Neuron (in vitro differentiated cells): ENCODE data around the gene RHBDL1.

Source experiments
- H2AFZ ChIP-seq: one replicate; pipeline ENCODE4 v1.6.1; 2013; ENCODE audit warnings: low read depth, mild to moderate bottlenecking, inconsistent platforms, low read length, moderate library complexity
- H3K27me3 ChIP-seq: one replicate; pipeline ENCODE4 v1.6.1; 2013; ENCODE audit warnings: low read length; ENCODE audit not compliant: insufficient read depth
- H3K36me3 ChIP-seq: one replicate; pipeline ENCODE4 v1.6.1; 2013; ENCODE audit warnings: low read length; ENCODE audit not compliant: insufficient read depth
- H3K4me1 ChIP-seq: one replicate; pipeline ENCODE4 v1.6.1; 2013; ENCODE audit warnings: low read length; ENCODE audit not compliant: insufficient read depth
- H3K4me3 ChIP-seq: 2 replicates; pipeline ENCODE4 v1.5.1; 2013; ENCODE audit warnings: mild to moderate bottlenecking, low read length, moderate library complexity
- H3K9me3 ChIP-seq: one replicate; pipeline ENCODE4 v1.6.1; 2013; ENCODE audit warnings: low read length

Gene RHBDL1

DNA sequence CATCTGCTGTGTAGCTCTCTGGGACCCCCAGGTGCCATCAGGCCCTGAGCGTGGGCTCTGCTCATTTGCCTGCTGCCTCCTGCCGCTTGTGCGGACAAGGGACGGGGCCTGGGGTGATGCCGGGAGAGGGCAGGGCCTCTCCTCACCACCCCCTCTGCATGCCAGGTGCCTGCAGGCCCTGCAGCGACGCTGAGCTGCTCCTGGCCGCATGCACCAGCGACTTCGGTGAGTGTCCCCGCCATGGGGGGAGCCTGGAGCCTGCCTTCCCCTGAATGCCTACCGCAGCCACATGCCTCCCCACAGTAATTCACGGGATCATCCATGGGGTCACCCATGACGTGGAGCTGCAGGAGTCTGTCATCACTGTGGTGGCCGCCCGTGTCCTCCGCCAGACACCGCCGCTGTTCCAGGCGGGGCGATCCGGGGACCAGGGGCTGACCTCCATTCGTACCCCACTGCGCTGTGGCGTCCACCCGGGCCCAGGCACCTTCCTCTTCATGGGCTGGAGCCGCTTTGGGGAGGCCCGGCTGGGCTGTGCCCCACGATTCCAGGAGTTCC, 41.4 kb downstream of the RHBDL1 start:
- no peak overlapping the region for H2AFZ ChIP-seq
- H3K27me3 ChIP-seq = no peaks in the 10 kb centered on the region
- H3K4me3 ChIP-seq = peak overlapping the region; percentile 76
- H3K36me3 ChIP-seq = peaks cover 13% of the 10 kb centered on the region
- H3K9me3 ChIP-seq = no peaks in the 10 kb centered on the region
- H3K4me1 ChIP-seq = peaks cover 54% of the 10 kb centered on the region

DNA sequence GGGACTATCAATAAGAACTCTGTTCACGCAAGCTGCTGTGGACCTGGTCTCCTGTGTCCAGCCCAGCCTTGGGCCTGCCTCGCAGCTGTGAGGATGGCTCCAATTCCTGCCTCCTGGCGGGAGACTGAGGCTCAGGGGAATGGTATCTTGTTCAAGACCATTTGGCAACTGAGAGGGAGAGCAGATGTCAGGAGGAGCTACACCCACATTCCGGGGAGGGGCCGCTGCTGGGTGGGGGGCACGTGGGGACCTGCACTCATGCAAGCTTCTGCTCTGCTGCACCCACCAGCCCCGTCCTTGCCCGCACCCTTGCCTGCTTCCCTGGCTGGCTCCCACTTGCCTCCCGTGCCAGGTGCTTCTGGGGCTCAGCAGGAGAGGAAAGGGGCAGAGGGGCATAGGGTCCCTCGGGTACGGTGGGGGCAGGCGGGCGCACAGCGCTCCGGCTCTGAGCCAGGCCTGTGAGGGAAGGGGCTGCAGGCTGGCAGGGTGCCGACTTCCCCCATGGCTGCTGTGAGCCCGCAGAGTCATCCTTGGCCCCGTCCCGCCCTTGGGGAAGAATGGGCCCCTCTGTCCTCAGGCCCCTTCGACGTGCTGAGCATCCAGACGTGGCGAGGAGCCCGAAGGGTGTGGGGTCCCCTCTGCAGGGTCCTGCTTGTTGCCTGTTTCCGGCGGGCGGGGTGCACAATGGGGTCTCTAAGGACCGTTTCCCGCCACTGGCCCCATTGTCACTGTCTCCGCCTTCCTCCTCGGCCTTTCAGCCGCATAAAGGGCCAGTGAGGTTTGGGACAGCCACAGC, 42.2 kb downstream of the RHBDL1 start:
- Histone ChIP-seq H3K9me3 (no peaks in the 10 kb centered on the region), H3K4me3 (no peak overlapping the region), H3K4me1 (peaks cover 58% of the 10 kb centered on the region), H3K27me3 (no peaks in the 10 kb centered on the region), H2AFZ (no peak overlapping the region), H3K36me3 (peaks cover 13% of the 10 kb centered on the region)

DNA sequence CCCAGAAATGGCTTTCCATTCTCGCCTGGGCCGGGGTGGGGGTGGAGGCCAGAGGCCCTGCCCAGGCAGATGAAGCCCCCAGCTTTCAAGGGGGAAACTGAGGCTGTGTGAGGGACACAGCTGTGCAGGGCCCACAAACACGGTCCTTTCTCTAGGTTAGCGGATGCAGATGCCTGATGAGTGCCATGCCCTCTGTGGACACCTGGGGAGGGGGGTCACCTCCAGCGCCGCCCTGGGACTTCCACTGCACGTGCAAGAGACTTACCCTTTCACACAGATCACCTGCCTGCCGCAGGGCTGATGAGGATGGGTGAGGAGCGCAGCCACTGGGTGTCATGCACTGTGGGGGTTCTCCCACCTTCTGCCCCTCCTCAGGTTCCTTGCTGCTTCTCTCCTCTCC, 42.9 kb downstream of the RHBDL1 start:
- Histone ChIP-seq H3K36me3 (peaks cover 13% of the 10 kb centered on the region), H3K27me3 (no peaks in the 10 kb centered on the region), H3K4me1 (peaks cover 58% of the 10 kb centered on the region), H3K9me3 (no peaks in the 10 kb centered on the region), H3K4me3 (no peak overlapping the region), H2AFZ (no peak overlapping the region)

DNA sequence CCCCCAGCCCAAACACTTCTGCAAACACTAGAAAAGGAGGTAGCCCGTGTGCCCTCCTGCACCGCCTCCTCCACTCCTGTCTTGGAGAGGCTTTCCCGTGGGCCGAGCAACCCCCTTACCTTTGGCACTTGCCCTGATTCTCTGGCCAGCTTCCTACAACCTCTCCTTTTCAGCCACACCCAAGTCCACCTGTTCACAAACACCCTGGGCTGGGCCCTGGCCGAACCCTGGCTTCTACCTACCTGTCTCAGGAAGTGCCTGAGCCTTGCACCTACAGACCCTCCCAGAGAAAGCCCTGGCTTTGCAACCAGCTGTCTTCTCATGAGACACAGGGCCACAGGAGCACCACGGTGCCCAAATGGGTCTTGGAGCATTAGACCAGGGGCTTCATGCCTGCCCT, 43.5 kb downstream of the RHBDL1 start:
- Histone ChIP-seq H3K27me3 (no peaks in the 10 kb centered on the region), H3K4me3 (no peak overlapping the region), H3K9me3 (no peaks in the 10 kb centered on the region), H2AFZ (no peak overlapping the region), H3K4me1 (peaks cover 58% of the 10 kb centered on the region), H3K36me3 (peaks cover 13% of the 10 kb centered on the region)

DNA sequence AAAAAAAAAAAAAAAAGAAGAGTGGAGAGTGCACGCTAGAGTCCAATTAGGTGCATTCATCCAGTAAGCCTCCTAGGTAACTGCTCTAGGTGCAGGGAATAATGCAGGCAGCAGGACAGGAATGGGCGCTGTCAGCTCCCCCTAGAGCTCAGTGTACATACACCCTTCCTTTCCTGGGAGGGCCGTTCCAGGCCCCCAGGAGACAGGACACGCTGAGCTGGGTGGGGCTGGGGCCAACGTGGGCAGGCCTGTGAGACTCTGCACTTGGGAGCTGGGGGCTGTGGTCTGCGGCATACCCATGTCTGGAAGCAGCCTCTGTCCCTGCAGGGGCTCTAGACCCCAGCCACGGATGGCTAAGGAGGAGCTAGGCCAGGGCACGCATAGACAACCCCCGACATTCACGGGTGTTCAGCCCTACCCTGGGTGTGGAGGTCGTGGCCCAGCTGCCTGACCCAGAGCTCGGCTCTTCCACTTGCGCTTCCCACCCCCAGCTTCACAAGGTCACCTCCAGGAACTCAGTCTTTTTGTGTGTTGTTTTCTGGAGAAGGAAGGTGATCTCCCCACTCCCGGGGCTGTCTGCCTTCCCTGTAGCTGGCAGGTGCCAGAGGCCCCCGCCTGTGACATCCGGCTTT, 44.5 kb downstream of the RHBDL1 start:
- H3K27me3 ChIP-seq = no peaks in the 10 kb centered on the region
- H3K4me1 ChIP-seq = peaks cover 50% of the 10 kb centered on the region
- no peak overlapping the region for H2AFZ ChIP-seq
- no peaks in the 10 kb centered on the region for H3K9me3 ChIP-seq
- peak overlapping the region; percentile 80 for H3K4me3 ChIP-seq
- peaks cover 13% of the 10 kb centered on the region for H3K36me3 ChIP-seq

DNA sequence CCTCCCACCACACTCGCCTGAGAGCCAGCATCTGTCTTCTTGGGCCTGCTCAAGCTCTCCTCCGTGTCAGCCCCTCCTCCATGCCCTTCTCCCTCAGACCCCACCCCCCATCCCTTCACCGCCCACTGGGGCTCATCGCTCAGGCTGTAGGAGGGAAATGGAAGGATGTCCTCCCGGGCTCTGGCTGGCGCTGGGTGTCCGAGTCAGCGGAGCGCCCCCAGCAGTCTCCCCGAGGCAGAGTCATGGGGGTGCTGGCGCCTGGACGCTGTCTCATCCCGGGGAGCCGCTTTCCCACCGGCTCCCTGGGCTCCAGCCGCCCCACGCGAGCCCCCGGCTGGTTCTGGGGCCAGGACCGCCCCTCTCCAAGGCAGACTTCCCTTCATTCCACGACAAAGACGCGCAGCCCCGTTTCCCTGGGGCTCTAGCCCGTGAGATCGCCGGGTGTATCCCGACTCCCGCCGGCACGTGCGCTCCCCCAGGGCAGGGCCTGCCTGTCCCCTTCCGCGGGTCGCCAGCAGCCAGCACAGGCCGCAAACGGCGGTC, 45.0 kb downstream of the RHBDL1 start:
- Histone ChIP-seq H3K9me3 (no peaks in the 10 kb centered on the region), H2AFZ (peak overlapping the region; percentile 49), H3K4me3 (peak overlapping the region; percentile 80), H3K4me1 (peaks cover 50% of the 10 kb centered on the region), H3K27me3 (no peaks in the 10 kb centered on the region), H3K36me3 (peaks cover 13% of the 10 kb centered on the region)

DNA sequence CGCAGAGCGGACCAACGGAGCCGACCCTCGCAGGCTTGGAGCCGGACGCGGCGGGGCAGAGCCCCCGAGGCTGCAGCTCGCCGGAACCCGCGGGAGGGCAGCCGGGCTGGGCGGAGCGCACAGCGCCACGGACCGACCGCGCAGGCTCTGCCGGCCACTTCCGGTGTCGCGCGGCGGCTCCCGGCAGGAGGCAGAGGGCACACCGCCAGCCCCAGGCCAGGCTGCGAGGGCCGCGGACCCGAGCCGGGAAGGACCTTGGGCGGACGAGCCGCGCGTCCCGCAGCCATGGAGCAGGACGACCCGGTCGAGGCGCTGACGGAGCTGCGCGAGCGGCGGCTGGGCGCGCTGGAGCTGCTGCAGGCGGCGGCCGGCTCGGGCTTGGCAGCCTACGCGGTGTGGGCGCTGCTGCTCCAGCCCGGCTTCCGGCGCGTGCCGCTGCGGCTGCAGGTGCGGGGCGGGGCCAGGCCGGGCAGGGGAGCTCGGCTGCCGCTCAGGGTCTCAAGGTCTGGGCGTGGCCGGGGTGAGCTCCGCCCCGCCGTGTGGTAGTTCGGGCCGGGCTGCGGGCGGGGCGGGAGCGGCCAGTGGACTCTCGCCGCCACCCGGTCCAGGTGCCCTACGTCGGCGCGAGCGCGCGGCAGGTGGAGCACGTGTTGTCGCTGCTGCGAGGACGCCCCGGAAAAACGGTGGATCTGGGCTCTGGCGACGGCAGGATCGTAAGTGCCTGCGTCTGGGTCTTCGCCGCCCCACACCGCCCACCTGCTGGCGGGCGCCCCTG, 45.7 kb downstream of the RHBDL1 start, which contains the start of gene ANTKMT:
TSS of gene ANTKMT (plus strand) at position 157 of the 775 bp plus-strand sequence. CDS start at position 286, 129 bp downstream.
- Histone ChIP-seq H3K9me3 (no peaks in the 10 kb centered on the region), H3K4me3 (peak within 1 kb of the TSS; percentile 80), H3K36me3 (peaks cover 13% of the 10 kb centered on the region), H3K4me1 (peaks cover 50% of the 10 kb centered on the region), H3K27me3 (no peaks in the 10 kb centered on the region), H2AFZ (peak within 1 kb of the TSS; percentile 49)

DNA sequence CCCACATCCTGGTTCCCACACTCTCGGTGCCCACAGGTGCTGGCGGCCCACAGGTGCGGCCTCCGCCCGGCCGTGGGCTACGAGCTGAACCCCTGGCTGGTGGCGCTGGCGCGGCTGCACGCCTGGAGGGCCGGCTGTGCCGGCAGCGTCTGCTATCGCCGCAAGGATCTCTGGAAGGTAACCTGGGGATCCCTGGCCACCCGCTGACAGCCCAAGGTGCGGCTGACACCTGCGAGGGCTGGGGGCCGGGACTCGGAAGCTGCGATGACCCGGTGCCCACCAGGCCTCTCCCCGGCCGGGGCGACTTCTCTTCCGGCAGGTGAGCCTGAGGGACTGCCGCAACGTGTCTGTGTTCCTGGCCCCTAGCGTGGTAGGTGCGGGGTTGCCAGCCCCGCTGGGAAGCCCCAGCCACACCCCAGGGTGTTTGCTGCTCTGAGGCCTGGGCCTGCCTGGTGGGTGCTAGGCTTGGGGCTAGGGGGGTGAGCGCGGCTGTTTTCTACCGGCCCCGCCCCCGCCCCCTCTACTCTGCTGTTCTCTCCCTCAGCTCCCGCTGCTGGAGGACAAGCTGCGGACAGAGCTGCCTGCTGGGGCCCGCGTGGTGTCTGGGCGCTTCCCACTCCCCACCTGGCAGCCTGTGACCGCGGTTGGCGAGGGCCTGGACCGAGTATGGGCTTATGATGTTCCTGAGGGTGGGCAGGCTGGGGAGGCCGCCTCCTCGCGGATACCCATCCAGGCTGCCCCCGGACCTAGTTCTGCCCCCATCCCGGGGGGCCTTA, 46.5 kb downstream of the RHBDL1 start:
- peak overlapping the region; percentile 80 for H3K4me3 ChIP-seq
- no peaks in the 10 kb centered on the region for H3K27me3 ChIP-seq
- H3K36me3 ChIP-seq = peaks cover 10% of the 10 kb centered on the region
- H3K4me1 ChIP-seq = peaks cover 43% of the 10 kb centered on the region
- no peaks in the 10 kb centered on the region for H3K9me3 ChIP-seq
- no peak overlapping the region for H2AFZ ChIP-seq

DNA sequence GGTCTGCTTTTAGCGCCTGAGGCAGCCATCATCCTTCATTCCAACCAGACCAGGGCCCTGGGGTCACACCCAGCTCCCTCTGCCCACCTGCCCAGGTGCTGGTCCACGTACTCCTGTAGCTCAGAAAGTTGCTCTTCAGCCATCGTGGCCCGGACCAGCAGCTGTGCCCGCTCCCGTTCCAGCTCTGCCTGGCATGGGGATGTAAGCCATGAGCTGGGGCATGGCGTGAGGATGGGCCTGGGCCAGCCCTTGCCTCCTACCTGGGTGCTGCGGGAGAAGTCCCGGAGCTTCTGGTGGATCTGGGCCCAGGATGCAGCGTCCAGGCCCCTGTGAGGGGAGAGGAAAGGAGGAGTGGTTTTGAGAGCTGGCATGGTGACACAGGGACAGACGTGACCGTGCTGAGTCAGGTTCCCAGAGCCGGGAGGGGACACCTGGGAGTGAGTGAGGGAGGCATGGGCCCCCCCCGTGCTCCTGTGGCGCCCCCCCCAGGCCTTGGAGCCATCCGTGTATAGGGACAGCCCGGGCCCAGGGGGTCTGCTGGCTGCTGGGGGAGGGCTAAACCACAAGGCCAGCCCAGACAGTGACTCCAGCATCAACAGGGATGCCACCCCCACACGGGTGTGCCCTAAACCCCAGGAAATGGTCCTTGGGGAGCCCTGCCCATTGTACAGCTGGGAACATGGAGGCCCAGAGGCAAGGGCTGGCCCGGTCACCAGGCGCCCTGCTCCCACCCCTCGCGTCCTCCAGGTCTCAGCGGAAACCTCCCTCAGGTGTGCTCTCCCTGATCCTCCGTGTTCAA, 47.6 kb downstream of the RHBDL1 start:
- no peaks in the 10 kb centered on the region for H3K27me3 ChIP-seq
- H2AFZ ChIP-seq = no peak overlapping the region
- H3K36me3 ChIP-seq = peaks cover 5% of the 10 kb centered on the region

DNA sequence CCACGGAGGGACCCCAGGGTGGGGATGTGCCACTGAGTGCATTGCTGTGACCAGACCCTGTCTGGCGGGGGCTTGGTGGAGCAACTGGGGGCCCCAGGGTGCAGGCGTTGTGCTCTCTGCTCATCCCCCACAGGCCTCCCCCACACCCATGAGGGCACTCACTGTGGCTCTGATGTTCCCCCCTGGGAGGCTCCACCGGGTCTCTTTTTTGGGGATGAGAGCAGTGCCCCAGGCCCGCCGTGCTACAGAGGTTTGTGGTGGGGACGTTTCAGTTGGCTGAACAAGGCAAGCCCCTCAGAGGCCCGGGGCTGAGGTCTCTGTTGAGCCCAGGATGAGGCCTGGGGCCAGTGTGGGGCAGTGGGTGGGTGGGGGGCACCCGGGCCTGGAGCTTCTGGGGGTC, 48.2 kb downstream of the RHBDL1 start:
- H3K27me3 ChIP-seq = no peaks in the 10 kb centered on the region
- no peak overlapping the region for H2AFZ ChIP-seq
- peaks cover 2% of the 10 kb centered on the region for H3K36me3 ChIP-seq
- no peak overlapping the region for H3K4me3 ChIP-seq
- H3K9me3 ChIP-seq = no peaks in the 10 kb centered on the region
- H3K4me1 ChIP-seq = peaks cover 36% of the 10 kb centered on the region

More for the DNA sequence above, 47.6 kb downstream of the RHBDL1 start:
- H3K4me3 ChIP-seq = no peak overlapping the region
- peaks cover 39% of the 10 kb centered on the region for H3K4me1 ChIP-seq
- no peaks in the 10 kb centered on the region for H3K9me3 ChIP-seq

DNA sequence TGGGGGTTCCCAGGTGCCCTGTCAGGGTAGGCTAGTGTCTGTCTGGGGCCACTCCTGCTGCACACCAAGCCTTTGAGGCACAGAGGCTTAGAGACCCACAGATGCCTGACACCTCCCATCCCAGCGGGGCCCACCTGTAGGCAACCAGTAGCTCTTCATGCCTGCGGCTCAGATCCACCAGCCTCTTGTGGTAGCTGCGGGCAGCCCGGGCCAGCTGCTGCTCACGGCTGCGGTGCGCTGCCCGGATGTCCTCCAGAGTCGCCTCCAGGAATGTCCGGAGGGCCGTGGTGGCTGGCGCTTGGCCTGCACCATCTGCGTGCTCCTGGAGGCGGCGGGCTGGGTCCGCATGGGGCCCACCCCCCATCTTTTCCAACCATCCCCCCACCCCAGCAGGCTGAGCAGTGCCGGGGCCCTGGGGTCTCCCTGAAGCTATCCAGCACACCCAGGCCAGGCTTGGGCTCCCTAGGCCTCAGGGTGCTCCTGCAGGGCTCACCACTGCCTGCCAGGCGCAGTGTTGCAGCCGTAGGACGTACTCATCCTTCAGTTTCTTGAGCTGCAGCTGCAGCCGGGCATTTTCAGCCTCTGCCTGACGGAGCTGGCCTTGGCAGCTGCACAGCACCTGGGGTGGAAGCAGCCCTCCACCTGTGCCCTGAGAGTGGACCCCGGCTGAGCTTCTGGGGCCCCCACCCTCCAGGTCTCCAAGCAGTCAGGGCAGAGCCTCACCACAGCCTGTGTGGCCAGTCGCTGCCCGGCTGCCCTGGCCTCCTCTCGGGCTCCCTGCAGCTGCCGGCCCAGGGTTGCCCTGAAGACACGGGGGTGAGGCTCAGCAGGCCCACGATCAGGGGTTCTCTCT, 48.9 kb downstream of the RHBDL1 start:
- Histone ChIP-seq H3K4me3 (no peak overlapping the region), H3K36me3 (no peaks in the 10 kb centered on the region), H3K4me1 (peaks cover 29% of the 10 kb centered on the region), H3K27me3 (no peaks in the 10 kb centered on the region), H2AFZ (no peak overlapping the region), H3K9me3 (no peaks in the 10 kb centered on the region)
